Right lobe of liver (tissue), 4 donors: ENCODE results near the gene ANKDD1A.

Experiments used
- CTCF ChIP-seq, 4 donors: fragments of 200-600 bp in 3 of 4; fragments of 450-650 bp in 1 of 4; IDR thresholded peaks; one replicate each; pipeline versions ENCODE4 v1.5.1 to v1.8.0; 2016 to 2022; ENCODE audit warnings: antibody characterized with exemption in 4 of 4, mild to moderate bottlenecking in 2 of 4
- POLR2A ChIP-seq: fragments of 450-650 bp; IDR thresholded peaks from one replicate; pipeline ENCODE4 v1.6.1; 2017; ENCODE audit warnings: antibody characterized with exemption, mild to moderate bottlenecking
- donor health status: DM: no; HTN: no; CAD: no.
- donor health status: DM: no; HTN: no; CAD: no.
- donor health status: DM: no; HTN: yes; CAD: no.

GRCh38 chr15:64931381-64931780 is 19.7 kb downstream of the ANKDD1A start:
- no peak for TF ChIP-seq CTCF (IDR thresholded peaks at IDR 0.05)
- TF ChIP-seq POLR2A = no peak
